H1 (cell line): Measurements from ENCODE around the gene CLDN7.

Source experiments
- HDAC6 ChIP-seq: IDR thresholded peaks from one replicate; pipeline ENCODE4 v1.7.1; 2012; ENCODE audit warnings: low read depth, mild to moderate bottlenecking, inconsistent platforms, low read length, moderate library complexity
- JUND ChIP-seq: IDR thresholded peaks from 2 replicates; pipeline ENCODE4 v1.6.1; 2011; ENCODE audit warnings: mild to moderate bottlenecking, improper control_type of control experiment, low read length
- TF ChIP-seq, protein P1 (sequence below): IDR thresholded peaks from 2 replicates; pipeline ENCODE4 v1.6.1; 2011; ENCODE audit warnings: low read length, improper control_type of control experiment

DNA sequence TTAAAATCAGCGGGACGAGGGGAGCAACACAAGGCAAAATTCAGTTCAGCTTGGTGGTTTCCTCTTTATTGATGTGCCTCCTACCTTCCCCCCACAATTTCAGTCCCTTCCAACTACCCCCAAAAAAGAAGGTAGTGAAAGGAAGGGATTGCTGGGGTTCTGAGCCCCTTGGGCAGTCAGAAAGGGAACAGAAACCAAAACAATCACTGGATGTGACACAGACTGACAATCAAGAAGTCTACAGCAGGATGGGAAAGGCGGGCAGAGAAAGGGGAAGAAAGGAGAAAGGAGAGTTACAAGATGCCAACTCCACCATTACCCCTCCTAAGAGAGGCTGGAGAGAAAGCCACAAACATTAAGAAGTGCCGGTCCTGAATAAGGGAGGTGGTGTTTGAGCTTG, 21.9 kb downstream of the CLDN7 start:
- TF ChIP-seq JUND (no peak), HDAC6 (no peak)
- TF ChIP-seq, protein P1, sequence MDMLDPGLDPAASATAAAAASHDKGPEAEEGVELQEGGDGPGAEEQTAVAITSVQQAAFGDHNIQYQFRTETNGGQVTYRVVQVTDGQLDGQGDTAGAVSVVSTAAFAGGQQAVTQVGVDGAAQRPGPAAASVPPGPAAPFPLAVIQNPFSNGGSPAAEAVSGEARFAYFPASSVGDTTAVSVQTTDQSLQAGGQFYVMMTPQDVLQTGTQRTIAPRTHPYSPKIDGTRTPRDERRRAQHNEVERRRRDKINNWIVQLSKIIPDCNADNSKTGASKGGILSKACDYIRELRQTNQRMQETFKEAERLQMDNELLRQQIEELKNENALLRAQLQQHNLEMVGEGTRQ = no peak
